Subcutaneous abdominal adipose tissue (tissue), 5 donors: ENCODE results near the gene C1orf21.
A peak's percentile ranks its signal among the peaks of the same experiment; 100 is the strongest.

ENCODE experiments used
- H3K27ac ChIP-seq: one replicate; pipeline ENCODE4 v1.7.0; 2013; ENCODE audit warnings: low read depth, mild to moderate bottlenecking, inconsistent platforms, low read length, moderate library complexity
- H3K27me3 ChIP-seq, 5 donors: one replicate each; pipeline ENCODE4 v1.7.0; 2013; ENCODE audit warnings: low read length in 5 of 5, inconsistent platforms in 1 of 5; ENCODE audit not compliant: control insufficient read depth in 5 of 5, insufficient read depth in 4 of 5
- H3K36me3 ChIP-seq, 5 donors: one replicate each; pipeline ENCODE4 v1.7.0; 2013; ENCODE audit warnings: low read length in 5 of 5; ENCODE audit not compliant: control insufficient read depth in 5 of 5, insufficient read depth in 5 of 5
- H3K4me1 ChIP-seq, 5 donors: one replicate each; pipeline ENCODE4 v1.7.0; 2013; ENCODE audit warnings: low read length in 5 of 5, mild to moderate bottlenecking in 3 of 5, moderate library complexity in 1 of 5; ENCODE audit not compliant: control insufficient read depth in 5 of 5, insufficient read depth in 5 of 5
- H3K4me3 ChIP-seq, 5 donors: one replicate each; pipeline ENCODE4 v1.7.0; 2013; ENCODE audit warnings: low read length in 5 of 5, low read depth in 1 of 5
- H3K9ac ChIP-seq, 5 donors: one replicate each; pipeline ENCODE4 v1.7.0; 2013; ENCODE audit warnings: low read length in 5 of 5, mild to moderate bottlenecking in 4 of 5, moderate library complexity in 3 of 5
- H3K9me3 ChIP-seq, 5 donors: one replicate each; pipeline ENCODE4 v1.7.0; 2013; ENCODE audit warnings: low read length in 5 of 5; ENCODE audit not compliant: control insufficient read depth in 5 of 5
- donor health status: healthy.
- donor health status: healthy.
- donor health status: healthy.
- donor health status: healthy.
- donor health status: healthy.

C1orf21 gene

GRCh38 chr1:184473176-184473966, 86.5 kb downstream of the C1orf21 start:
- Histone ChIP-seq H3K36me3 (peaks cover 0 to 4% (median 0%) of the 10 kb centered on the region in 5 donors), H3K27ac (no peak overlapping the region), H3K9me3 (peaks cover 0 to 12% (median 10%) of the 10 kb centered on the region in 5 donors), H3K4me3 (no peak overlapping the region), H3K27me3 (no peaks in the 10 kb centered on the region), H3K4me1 (no peaks in the 10 kb centered on the region), H3K9ac (no peak overlapping the region)

- Histone ChIP-seq H3K4me3 (no peak overlapping the region), H3K27ac (no peak overlapping the region), H3K27me3 (no peaks in the 10 kb centered on the region), H3K9me3 (peaks cover 0 to 12% (median 10%) of the 10 kb centered on the region in 5 donors), H3K36me3 (peaks cover 0 to 6% (median 0%) of the 10 kb centered on the region in 5 donors), H3K4me1 (peaks cover 0 to 11% (median under 1%) of the 10 kb centered on the region in 5 donors), H3K9ac (no peak overlapping the region)
Observed at GRCh38 chr1:184476187-184476586, 89.4 kb downstream of the C1orf21 start.

- no peaks in the 10 kb centered on the region for H3K27me3 ChIP-seq
- no peak overlapping the region for H3K27ac ChIP-seq
- H3K4me3 ChIP-seq: no peak overlapping the region
- H3K9me3 ChIP-seq: peaks cover 0 to 9% (median 5%) of the 10 kb centered on the region in 5 donors
- H3K4me1 ChIP-seq: peaks cover 2 to 32% (median 25%) of the 10 kb centered on the region in 5 donors
- H3K9ac ChIP-seq: no peak overlapping the region
- H3K36me3 ChIP-seq: peaks cover 0 to 6% (median 0%) of the 10 kb centered on the region in 5 donors
Observed at GRCh38 chr1:184479435-184480167, 92.8 kb downstream of the C1orf21 start.

GRCh38 chr1:184480736-184481135, 93.9 kb downstream of the C1orf21 start:
- peaks cover 2 to 37% (median 30%) of the 10 kb centered on the region in 5 donors for H3K4me1 ChIP-seq
- H3K27ac ChIP-seq: no peak overlapping the region

GRCh38 chr1:184482136-184482535, 95.3 kb downstream of the C1orf21 start:
- H3K27me3 ChIP-seq: no peaks in the 10 kb centered on the region
- H3K9ac ChIP-seq: no peak overlapping the region
- peak overlapping the region; percentile 48 for H3K27ac ChIP-seq
- no peak overlapping the region for H3K4me3 ChIP-seq
- peaks cover 0 to 6% (median 0%) of the 10 kb centered on the region in 5 donors for H3K36me3 ChIP-seq
- no peaks in the 10 kb centered on the region for H3K9me3 ChIP-seq
- H3K4me1 ChIP-seq: peaks cover 2 to 51% (median 34%) of the 10 kb centered on the region in 5 donors

More at GRCh38 chr1:184480736-184481135, 93.9 kb downstream of the C1orf21 start:
- Histone ChIP-seq H3K4me3 (no peak overlapping the region), H3K9me3 (peaks cover 0 to 3% (median 0%) of the 10 kb centered on the region in 5 donors), H3K27me3 (no peaks in the 10 kb centered on the region), H3K9ac (no peak overlapping the region), H3K36me3 (peaks cover 0 to 6% (median 0%) of the 10 kb centered on the region in 5 donors)

GRCh38 chr1:184483101-184483683, 96.4 kb downstream of the C1orf21 start:
- Histone ChIP-seq H3K27ac (peak overlapping the region; percentile 48), H3K4me1 (peaks cover 2 to 57% (median 34%) of the 10 kb centered on the region in 5 donors), H3K27me3 (no peaks in the 10 kb centered on the region), H3K9me3 (no peaks in the 10 kb centered on the region), H3K4me3 (no peak overlapping the region), H3K9ac (no peak overlapping the region), H3K36me3 (peaks cover 0 to 3% (median 0%) of the 10 kb centered on the region in 5 donors)

GRCh38 chr1:184485751-184486723, 99.2 kb downstream of the C1orf21 start:
- H3K4me3 ChIP-seq: no peak overlapping the region
- no peaks in the 10 kb centered on the region for H3K9me3 ChIP-seq
- H3K4me1 ChIP-seq: peaks cover 2 to 52% (median 34%) of the 10 kb centered on the region in 5 donors
- H3K27ac ChIP-seq: peak overlapping the region; percentile 28
- H3K27me3 ChIP-seq: no peaks in the 10 kb centered on the region
- no peak overlapping the region for H3K9ac ChIP-seq
- no peaks in the 10 kb centered on the region for H3K36me3 ChIP-seq

- H3K36me3 ChIP-seq: no peaks in the 10 kb centered on the region
- H3K4me3 ChIP-seq: no peak overlapping the region
- no peak overlapping the region for H3K27ac ChIP-seq
- H3K4me1 ChIP-seq: peaks cover 2 to 55% (median 37%) of the 10 kb centered on the region in 5 donors
- H3K9ac ChIP-seq: no peak overlapping the region
- H3K27me3 ChIP-seq: no peaks in the 10 kb centered on the region
- no peaks in the 10 kb centered on the region for H3K9me3 ChIP-seq
Observed at GRCh38 chr1:184486761-184487445, 100.1 kb downstream of the C1orf21 start.
